GM19324 (cell line): ENCODE results near the gene CCDC74A.
"Not testable (repeated sequence)": the region's sequence is repeated elsewhere in the genome, so short reads cannot be mapped to it uniquely, and the experiment has no call there.

Source experiments
- ATAC-seq: cut with Tn5 transposase; IDR thresholded peaks from one replicate; pipeline ENCODE4 v1.9.1; 2021; ENCODE audit warnings: mild to moderate bottlenecking, moderate library complexity; ENCODE audit not compliant: unreplicated experiment, low FRiP score

Gene CCDC74A

DNA sequence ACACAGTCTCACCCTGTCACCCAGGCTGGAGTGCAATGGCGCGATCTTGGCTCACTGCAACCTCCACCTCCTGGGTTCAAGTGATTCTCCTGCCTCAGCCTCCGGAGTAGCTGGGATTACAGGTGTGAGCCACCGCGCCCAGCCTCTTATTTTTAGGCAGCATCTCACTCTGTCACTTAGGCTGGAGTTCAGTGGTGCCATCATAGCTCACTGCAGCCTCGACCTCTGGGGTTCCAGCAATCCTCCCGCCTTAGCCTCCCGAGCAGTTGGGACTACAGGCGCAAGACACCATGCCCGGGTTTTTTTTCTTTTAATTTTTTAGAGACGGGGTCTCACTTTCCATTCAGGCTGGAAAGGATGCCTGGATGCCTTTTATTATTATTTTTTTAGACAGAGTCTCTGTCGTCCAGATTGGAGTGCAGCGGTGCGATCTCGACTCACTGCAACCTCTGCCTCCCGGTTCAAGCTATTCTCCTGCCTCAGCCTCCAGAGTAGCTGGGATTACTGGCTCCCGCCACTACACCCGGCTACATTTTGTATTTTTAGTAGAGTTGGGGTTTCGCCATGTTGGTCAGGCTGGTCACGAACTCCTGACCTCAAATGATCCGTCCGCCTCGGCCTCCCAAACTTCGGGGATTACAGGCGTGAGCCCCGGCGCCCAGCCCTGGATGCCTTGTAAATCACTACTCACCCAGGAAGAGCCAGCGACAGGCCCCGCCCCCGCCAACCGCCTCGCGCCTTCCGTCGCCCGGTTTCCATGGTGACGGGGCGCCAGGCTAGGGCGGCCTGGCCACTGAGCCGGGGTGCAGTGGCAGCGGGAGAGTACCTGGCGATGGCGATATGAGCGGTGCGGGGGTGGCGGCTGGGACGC lies at the start of gene CCDC74A:
Gene CCDC74A (plus strand): TSS at position 758 of the 871 bp plus-strand sequence. CDS start 83 bp downstream, at position 841.
- peak; percentile 94 for ATAC-seq

DNA sequence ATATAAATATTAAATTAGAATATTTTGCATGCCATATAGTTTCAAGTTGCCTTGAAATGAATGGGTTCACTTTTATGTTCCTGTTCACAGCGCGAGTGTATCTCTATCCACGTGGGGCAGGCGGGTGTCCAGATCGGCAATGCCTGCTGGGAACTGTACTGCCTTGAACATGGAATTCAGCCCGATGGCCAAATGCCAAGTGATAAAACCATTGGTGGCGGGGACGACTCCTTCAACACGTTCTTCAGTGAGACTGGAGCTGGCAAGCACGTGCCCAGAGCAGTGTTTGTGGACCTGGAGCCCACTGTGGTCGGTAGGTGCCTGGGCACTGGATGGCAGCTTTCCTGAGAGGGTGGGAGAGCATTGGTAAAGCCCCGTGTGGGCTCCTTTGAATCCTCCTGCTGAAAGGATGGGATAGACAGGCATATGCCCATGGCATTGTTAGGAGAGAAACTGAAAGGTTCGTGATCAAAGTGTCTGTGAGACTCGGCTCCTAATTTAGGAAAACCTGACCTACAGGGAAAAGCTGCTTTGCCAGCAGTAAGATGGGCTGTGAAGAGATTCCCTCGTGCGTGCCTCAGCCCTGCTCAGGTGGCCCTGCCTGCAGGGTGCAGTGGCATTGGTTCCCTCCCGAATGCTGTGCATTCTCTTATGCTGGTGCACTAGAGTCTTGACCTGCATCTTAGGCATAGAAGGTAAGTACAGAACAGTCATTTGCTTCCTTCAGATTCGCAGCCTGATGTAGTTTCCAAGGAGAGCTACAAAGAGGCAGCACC lies 49.4 kb upstream of the CCDC74A start:
- not testable (repeated sequence) for ATAC-seq

DNA sequence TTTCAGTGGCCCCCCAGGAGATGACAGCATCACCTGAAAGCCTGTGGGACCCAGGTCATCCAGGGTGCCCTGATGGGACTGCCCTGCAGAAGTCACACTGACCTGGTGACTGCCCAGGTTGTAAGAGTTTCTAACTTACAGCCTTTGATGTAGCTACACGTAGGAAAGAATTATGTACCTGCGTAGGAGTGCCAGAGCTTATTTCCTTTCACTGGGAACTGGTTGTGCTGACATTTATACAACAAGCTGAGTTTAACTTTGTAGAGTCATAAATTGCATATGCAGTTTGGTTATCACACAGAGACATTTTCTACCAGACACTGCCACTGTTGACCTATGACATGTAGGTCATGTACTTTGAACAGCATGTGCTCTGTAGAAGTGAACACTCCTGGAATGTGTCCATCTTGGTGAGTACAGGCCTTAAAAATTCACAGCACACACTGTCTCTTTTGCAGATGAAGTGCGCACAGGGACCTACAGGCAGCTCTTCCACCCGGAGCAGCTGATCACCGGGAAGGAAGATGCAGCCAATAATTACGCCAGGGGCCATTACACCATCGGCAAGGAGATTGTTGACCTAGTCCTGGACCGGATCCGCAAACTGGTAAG lies 48.7 kb upstream of the CCDC74A start:
- not testable (repeated sequence) for ATAC-seq

DNA sequence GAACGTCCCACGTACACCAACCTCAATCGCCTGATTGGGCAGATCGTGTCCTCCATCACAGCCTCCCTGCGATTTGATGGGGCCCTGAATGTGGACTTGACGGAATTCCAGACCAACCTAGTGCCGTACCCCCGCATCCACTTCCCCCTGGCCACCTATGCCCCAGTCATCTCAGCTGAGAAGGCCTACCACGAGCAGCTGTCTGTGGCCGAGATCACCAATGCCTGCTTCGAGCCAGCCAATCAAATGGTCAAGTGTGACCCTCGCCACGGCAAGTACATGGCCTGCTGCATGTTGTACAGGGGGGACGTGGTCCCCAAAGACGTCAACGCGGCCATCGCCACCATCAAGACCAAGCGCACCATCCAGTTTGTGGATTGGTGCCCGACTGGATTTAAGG lies 47.3 kb upstream of the CCDC74A start:
- not testable (repeated sequence) for ATAC-seq

DNA sequence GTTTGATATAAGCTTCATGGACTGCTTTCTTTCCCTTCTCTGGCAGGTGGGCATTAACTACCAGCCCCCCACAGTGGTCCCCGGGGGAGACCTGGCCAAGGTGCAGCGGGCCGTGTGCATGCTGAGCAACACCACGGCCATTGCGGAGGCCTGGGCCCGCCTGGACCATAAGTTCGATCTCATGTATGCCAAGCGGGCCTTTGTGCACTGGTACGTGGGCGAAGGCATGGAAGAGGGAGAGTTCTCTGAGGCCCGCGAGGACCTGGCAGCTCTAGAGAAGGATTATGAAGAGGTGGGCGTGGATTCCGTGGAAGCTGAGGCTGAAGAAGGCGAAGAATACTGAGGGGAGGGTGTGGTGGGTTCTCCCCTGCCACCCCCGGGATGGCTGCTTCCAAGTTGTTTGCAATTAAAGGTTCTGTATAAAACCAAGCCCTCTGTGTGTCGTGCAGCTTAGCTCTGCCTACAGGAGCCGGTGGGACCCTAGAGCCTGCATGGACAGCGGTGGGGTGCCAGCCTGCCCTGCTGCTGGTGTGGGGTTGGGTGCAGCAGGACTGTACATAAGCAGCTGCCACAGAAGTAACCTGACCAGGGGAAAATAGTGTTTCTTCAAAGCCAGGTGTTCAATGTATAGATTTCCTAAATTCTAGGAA lies 45.1 kb upstream of the CCDC74A start:
- ATAC-seq: not testable (repeated sequence)

DNA sequence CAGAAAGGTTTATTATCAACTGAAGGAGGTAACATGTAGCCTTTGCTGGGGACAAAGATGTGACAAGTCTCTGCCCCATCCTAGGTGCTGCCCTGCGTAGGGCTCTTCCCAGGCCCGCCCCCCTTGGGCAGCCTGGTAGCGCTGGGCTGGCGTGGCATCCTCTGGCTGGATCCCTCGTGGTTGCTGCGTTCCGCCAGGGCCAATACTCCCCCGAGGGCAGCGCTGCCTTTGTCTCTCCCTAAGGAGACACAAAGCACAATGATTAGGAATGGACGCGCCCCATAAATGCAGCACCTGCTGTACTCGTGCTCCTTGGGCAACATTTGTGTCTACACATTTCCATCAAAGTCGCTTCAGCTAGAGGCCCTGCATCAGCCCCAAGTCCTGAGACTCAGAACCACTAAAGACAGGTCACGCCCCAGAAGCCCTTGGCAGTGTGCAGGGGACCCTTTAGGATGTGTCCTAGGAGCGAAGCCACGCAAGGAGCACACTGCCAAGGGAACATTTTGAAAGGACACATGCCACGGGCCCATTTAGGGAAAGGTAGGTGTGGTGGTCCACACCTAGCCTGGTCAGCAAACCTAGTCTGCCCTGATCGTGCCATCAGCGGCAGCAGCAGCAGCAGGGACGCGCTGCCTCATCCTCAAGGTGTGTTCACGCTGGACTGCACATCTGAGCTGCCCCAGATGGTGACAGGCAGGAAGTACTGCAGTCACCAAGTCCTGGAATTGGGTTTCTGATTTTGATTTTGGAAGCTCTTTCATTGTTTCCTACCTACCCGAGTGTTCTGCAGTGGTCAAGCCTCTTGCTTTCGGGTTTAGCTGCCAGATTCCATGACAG lies 43.5 kb upstream of the CCDC74A start:
- ATAC-seq: not testable (repeated sequence)

DNA sequence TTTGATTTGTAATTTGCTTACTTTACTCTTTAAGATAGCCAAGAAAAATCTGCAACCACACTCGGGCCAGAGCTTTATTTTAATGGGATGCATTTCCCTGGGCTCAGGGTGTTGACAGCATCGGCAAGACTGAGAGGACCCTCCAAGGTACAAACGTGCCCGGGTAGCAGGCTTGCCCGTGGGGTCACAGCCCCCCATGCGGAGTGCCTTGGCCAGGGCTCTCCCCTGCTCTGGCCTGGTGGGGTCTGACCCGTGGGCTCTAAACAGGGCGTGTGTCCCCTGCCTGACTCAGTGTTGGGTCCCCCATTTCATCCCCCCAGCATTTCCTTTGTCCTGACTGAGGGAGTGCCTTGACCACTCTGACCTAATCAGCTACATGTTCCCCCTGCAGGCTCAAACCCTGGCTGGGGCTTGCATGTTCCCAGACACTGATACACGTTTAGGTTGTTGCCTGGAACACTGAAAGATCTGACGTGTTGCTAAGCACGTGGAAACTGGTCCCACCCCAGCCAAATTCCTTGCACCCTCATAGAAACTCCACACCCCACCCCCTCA lies 42.7 kb upstream of the CCDC74A start:
- ATAC-seq: not testable (repeated sequence)

DNA sequence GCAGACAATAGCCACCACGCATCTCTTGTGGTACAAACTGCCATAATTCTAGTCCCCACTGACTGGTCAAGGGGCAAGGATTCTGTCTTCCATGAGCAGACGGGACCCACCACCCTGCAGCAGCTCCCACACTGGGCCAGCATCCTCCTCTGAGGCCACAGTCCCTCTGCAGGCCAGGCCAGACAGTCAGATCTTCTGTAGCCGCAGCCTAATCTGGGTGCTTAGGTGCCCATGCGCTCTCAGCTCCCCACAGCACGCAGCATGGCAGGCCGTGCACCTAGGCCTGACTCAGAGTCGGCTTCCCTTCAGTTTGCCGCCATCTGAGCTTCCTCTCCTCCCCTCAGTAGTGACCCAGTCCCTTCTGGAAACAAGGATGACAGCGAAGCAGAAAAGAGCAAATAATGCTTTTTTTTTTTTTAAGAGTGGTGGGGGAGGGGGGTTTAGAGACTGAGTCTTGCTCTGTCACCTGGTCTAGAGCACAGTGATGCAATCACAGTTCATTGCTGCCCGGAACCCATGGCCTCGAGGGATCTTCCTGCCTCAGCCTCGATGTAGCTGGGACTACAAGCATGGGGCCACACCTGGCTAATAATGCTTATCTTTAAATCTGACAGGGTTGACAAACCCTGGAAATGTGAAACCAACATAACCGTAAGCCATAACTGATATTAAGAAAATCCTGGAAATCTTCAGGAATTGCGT lies 41.3 kb upstream of the CCDC74A start:
- not testable (repeated sequence) for ATAC-seq

DNA sequence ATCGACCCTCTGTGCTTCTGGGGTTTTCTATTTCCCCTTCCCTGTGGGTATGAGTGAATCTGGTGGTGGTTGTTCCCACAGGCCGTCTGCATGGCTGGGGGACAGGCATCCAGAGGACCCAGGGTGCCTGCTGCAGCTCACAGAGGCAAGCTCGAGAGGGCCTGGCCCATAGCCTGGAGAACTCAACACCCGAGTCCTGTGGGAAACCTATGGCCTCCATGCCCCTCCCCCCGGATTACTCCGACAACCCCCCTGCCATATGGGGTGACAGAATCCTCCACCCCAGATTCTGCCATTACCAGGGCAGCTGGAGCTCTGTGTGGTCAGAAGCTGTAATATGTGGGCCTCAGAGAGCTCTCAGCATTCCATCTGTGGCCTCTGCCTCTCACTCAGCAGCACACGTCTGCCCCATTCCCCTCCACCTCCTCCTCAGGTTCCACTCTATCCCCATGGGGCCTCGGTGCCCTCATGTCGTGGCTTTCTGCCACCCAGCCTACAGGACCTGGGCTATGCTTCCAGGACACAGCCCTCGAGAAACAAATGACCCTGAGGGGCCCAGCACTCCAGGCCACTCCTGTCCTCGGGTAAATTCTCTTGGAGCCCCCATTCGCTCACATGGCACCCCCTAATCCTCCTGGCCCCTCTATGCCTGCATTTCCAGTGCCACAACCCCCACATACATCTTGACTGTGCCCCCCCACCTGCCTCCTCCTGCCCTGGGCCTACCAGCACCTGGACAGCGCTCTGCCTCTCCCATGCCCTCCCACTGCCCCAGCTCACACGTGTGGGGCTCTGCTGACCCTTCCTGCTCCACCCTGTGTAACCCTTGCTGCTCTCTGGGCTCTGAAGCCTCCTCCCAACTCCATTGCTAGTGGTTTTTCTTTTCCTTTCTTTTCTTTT lies 39.1 kb upstream of the CCDC74A start:
- no peak for ATAC-seq

DNA sequence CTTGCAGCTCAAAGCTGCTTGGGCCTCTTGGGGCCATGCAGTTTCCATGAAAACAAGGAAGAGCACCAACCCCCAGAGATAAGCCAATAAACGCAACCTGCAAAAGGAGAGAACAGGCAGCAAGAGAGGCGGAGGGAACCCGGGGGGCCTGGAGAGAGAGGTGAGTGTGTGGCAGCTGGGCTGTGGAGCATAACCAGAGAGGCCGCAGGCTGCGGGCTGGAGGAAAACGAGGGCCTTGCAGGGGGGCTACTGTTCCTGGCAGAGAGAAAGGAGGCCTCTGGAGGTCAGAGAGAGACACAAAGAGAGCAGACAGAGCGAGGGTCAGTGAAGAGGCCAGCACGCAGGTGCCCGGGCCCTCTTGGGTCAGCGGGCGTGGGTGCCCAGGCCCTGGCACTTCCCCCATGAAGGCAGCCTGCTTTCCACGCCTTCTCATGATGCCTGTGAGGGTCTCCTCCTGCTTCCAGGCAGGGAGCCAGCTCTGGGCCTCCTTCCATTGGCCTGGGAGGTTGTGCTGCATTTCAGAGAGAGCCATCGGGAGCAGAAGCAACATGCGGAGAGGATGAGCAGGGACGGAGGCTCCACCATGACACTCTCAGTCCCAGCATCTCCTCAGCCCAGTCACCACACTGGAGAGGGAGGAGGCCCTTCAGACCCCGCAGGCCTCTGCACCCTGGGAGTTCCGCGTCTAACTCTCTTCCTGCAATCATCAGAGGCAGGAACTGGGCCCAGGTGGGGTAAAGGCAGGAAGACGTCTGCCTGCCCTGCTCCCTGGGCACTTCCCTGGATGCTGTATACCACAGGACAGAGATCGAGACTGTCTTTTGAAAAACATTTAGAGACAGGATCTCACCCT lies 36.8 kb upstream of the CCDC74A start:
- not testable (repeated sequence) for ATAC-seq

DNA sequence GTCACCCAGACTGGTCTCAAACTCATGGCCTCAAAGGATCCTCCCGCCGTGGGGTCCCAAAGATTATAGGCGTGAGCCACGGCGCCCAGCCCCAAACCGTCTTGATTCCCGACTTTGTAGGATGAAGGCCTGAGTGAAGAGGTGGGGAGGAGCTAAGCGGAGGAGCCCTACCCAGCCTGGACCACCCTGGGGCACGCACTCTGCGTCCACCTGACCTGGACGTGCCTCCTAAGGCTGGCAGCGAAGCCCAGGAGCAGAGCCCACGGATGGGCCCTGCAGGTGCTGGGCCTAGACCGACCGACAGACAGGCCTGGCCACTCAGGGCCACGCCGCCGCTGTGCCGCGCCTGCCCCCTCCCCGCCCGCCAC lies 36.2 kb upstream of the CCDC74A start:
- peak; percentile 2 for ATAC-seq

DNA sequence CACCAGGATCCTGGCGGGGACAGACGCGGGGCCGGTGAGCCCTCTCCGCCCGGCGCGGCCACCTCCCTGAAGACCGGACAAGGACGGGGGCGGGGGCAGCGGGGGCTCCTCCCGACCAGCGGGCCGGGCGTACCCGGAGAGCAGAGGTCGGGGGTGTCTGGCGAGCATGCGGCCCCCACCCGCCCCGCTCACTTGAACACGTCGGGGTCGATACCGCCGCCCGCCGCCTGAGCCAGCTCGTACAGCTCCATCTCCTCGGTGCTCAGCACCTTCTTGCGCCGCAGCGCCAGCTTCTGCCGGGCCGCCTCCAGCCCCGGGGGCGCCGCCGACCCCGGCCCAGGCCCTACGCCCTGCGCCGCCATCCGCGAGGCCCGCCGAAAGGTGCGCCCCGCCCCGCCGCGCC lies 35.7 kb upstream of the CCDC74A start, which contains the start of gene MZT2A:
Gene MZT2A (minus strand): TSS at position 383 of the 403 bp plus-strand sequence. CDS start 21 bp downstream, at position 362.
- ATAC-seq: peak; percentile 19

DNA sequence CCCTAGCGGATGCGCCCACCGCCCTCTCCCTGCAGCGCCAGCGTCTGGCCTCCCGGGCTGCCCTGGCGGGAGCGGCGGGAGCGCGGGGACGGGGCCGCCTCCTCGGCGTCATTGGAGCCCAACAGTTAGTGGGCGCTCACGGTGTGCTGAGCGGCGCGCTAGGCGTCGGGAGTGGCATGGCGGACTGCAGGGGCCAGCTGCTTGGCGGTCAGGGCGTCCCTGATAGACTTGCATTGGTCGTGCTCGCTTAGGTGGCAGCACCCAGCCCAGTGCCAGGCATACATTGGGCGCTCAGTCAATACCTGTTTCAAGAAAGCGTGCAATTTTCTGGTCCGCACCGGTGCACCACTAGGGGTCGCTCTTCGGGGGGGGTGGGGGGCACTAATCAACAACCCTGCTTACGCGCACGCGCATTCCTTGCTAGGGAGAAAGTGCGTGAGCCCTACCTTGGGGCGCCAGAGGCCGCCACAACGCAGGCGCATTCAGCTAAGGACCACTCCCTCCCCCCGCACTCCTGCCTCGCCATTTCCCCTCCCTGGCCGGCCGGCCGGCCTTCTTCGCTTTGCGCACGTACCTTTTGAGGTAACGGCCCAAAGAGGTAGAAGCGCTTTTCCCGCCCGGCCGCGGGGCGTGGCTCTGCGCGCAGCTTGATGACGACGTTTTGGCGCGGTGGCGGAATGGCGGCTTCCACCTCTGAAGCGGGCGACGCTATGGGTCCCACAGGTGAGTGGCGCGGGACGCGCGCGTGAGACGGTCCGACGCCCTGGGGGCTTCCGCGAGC lies 35.1 kb upstream of the CCDC74A start:
- peak; percentile 82 for ATAC-seq

DNA sequence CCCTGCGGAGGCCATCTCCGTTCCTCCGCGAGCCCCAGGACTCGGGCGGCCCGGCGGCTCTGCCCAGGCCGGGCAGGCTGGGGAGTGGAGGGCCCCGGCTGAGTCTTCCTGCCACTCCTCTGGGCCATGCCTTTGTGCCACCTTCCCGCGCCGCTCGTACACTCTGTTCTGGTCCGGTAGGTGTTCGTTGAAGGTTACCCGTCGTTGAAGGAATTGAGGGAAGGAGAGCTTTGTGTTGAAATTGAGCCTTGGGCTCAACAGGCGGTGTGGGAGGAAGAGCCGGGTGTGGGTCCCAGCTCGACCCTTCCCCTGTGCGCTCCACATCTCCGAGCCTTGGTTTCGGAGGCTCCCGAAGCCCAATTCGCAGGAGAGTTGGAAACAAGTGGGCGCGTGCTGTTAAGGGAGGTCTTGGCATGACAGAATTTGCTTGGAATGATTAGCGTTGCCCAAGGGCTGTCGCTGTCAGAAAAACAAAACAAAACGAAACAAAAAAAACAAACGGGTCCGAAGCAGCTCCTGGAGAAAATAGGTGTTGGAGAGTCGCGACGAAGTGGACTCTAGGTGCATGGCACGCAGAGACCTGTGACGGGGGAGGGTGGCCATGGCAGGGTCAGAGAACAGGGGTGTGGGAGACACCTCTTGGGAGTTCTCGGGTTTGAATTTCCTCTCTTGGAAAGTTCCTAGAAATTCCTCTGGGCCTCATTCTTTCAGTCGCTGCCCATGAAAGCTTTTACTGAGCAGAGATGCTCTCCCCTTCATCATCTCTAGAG lies 34.3 kb upstream of the CCDC74A start:
- peak; percentile 11 for ATAC-seq

DNA sequence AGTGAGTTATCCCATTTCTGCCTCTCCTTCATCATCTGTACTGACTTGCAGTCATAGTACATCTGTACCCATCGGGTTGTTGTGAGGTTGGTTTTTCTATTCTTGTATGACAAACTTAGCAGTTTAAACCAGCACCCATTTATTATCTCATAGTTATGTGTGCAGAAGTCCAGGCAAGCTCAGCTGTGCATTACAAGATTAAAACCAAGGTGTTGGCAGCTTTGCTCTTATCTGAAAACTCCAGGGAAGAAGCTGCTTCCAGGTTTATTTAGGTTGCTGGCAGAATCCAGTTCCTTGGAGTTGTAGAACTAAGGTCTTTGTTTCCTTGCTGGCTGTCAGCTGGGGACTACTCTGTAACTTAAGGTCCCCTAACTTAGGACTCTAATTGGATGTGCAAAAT lies 32.2 kb upstream of the CCDC74A start:
- ATAC-seq: not testable (repeated sequence)
